GM20000 (cell line): ENCODE measurements around the gene VRTN.
"Not testable (repeated sequence)": the region's sequence is repeated elsewhere in the genome, so short reads cannot be mapped to it uniquely, and the experiment has no call there.

Experiments used
- DNase-seq: peaks from one replicate; pipeline ENCODE4 v3.0.0; 2012; ENCODE audit warnings: low spot score
- TF ChIP-seq, protein P1 (sequence below): IDR thresholded peaks from 2 replicates; pipeline ENCODE4 v1.5.1; 2012; ENCODE audit warnings: mild to moderate bottlenecking, control low read depth; ENCODE audit errors: extremely low read depth, missing control alignments

Gene VRTN

DNA sequence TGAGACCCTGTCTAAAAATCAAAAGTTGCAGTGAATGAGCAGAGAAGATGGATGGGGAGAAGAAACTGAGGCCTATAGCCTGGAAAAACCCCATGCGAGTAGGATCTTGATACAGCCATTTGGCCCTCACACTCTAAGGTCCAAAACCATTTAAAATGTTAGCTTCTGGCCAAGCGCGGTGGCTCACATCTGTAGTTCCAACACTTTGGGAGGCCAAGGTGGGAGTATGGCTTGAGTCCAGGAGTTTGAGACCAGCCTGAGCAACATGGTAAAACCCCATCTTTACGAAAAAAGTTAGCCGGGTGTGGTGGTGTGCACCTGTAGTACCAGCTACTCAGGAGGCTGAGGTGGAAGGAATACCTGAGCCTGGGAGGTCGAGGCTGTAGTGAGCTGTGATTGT, 19.8 kb downstream of the VRTN start:
- DNase-seq, result no peak
- TF ChIP-seq, protein P1, sequence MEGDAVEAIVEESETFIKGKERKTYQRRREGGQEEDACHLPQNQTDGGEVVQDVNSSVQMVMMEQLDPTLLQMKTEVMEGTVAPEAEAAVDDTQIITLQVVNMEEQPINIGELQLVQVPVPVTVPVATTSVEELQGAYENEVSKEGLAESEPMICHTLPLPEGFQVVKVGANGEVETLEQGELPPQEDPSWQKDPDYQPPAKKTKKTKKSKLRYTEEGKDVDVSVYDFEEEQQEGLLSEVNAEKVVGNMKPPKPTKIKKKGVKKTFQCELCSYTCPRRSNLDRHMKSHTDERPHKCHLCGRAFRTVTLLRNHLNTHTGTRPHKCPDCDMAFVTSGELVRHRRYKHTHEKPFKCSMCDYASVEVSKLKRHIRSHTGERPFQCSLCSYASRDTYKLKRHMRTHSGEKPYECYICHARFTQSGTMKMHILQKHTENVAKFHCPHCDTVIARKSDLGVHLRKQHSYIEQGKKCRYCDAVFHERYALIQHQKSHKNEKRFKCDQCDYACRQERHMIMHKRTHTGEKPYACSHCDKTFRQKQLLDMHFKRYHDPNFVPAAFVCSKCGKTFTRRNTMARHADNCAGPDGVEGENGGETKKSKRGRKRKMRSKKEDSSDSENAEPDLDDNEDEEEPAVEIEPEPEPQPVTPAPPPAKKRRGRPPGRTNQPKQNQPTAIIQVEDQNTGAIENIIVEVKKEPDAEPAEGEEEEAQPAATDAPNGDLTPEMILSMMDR, result no peak

DNA sequence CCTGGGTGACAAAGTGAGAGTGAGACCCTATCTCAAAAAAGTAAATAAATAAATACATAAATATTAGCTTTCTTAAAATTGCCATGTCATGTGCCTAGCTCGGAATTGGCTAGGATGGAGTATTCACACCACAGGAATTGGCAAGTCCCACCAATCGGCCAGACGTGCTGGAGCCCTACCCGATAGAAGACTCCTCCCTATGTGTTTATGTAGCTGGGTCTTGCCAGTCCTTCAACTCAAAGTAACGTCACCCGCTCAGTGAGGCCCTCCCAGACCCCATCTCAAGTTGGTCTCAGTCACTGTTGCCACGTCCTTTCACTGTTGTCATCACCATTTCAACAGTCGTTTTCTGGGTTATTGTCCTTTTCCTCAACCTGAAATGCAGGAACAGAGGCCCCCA, 20.2 kb downstream of the VRTN start:
- TF ChIP-seq, protein P1, result no peak
- no peak for DNase-seq

DNA sequence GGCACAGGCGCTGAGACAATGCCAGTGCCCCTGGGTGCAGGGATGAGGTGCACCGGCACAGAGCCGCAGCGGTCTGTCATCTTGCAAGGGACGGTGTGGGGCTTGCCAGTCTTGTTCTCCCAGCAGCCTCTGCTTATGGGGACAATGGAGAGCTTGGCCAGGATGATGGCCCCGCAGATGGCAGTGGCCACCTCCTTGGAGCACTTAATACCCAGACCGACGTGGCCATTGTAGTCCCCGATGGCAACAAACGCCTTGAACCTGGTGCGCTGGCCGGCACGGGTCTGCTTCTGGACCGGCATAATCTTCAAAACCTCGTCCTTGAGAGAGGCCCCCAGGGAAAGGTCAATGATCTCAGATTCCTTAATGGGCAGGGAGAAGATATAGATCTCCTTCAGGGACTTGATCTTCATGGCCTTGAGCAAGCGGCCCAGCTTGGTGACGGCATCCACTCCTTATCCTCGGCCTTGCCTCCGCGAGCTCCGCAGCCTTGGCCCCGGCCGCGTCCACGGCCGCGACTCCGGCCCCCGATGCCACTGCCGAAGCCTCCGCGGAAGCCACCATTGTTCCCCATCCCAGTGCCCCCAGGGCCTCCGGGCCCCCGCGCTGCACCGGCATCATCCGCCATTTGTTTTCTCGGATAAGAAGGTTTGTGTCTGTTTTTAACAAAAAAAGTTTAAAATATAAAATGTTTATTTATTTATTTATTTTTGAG, 29.9 kb downstream of the VRTN start:
- TF ChIP-seq, protein P1, result no peak
- DNase-seq, result no peak

DNA sequence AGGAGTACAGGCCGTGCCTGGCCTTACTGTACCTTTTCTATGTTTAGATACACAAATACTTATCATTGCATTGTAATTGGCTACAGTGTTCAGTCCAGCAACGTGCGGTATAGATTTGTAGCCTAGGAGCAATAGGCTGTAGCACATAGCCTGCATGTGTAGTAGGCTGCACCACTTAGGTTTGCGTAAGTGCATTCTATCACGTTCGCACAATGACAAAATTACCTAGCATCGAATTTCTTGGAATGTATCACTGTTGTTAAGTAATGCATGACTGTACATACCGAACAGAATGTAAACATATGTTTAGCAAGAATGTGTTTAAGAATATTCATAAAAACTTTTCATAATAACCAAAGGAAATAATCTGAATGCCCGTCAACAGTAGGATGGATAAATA, 31.9 kb downstream of the VRTN start:
- TF ChIP-seq, protein P1, result no peak
- no peak for DNase-seq

DNA sequence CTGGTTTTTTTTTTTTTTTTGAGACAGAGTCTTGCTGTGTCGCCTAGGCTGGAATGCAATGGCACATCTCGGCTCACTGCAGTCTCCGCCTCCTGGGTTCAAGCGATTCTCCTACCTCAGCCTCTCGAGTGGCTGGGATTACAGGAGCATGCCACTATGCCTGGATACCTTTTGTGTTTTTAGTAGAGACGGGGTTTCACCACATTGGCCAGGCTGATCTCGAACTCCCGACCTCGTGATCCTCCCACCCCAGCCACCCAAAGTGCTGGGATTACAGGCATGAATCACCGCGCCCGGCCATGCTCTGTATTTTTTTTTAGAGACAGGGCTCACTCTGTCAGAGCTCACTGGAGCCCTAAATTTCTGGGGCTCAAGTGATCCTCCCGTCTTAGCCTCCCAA, 32.6 kb downstream of the VRTN start:
- no peak for DNase-seq
- TF ChIP-seq, protein P1, result no peak

DNA sequence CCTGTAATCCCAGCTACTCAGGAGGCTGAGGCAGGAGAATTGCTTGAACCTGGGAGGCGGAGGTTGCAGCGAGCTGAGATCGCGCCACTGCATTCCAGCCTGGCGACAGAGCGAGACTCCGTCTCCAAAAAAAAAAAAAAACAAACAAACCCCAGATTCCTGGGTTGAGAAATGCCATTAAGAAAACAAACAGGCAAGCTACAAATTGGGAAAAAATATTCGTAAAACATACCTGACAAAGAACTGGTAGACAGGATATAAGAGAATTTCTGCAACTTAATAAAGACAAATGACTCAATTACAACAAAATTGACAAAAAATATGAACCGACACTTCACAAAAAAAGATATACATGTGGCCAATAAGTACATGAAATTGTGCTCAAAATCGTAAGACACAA, 33.3 kb downstream of the VRTN start:
- not testable (repeated sequence) for DNase-seq

DNA sequence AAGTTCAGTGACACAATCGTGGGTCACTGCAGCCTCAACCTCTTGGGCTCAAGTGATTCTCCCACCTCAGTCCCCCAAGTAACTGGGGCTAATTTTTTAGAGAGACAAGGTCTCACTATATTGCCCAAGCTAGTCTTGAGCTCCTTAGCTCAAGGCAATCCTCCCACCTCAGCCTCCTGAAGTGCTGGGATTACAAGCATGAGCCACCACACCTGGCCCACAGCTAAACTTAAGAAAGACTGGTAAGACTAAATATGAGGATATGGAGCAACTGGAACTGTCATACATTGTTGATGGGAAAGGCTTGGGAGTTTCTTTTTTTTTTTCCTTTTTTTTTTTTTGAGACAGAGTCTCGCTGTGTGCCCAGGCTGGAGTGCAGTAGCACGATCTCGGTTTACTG, 34.0 kb downstream of the VRTN start:
- DNase-seq, result no peak
- TF ChIP-seq, protein P1, result no peak

DNA sequence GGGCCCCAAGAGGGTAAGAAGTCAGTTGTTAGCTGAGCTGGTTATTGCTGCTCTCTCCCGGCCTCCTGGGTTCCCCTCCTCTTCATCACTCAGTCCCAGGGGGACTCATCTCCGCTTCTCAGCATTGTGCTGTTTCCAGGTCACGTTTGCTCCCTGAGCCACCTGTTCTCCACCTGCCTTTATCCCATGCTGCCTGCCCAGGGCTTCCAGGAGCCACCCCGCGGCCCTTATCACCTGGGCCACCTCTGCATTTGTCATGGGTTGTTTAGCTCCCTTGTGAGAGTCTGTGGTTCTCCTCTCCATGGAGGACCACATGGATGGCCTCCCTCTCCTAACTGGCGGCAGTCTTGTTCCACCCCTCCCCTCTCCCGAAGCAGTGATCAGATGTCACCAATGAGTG, 41.7 kb downstream of the VRTN start:
- TF ChIP-seq, protein P1, result no peak
- DNase-seq, result no peak

DNA sequence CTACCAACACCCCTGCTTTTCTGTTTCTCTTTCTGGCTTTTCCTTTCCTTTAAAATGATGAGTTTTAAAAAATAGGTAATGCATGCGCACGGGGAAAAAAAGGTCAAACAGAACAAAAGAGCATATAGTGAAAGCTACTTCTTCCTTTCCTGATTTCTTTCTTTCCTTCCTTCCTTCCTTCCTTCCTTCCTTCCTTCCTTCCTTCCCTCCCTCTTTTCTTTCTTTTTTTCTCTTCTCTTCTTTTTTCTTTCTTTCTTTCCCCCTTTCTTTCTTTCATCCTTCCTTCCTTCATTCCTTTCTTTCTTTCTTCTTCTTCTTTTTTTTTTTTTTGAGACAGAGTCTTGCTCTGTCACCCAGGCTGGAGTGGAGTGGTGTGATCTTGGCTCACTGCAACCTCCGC, 42.2 kb downstream of the VRTN start:
- not testable (repeated sequence) for DNase-seq
